GM19193 (cell line): ENCODE data around the gene HSPE1.

ENCODE experiments used
- POLR2A ChIP-seq: IDR thresholded peaks from 4 replicates; pipeline ENCODE4 v1.6.1; 2011; ENCODE audit not compliant: insufficient read depth, insufficient read length; ENCODE audit errors: extremely low read depth

Gene HSPE1

DNA sequence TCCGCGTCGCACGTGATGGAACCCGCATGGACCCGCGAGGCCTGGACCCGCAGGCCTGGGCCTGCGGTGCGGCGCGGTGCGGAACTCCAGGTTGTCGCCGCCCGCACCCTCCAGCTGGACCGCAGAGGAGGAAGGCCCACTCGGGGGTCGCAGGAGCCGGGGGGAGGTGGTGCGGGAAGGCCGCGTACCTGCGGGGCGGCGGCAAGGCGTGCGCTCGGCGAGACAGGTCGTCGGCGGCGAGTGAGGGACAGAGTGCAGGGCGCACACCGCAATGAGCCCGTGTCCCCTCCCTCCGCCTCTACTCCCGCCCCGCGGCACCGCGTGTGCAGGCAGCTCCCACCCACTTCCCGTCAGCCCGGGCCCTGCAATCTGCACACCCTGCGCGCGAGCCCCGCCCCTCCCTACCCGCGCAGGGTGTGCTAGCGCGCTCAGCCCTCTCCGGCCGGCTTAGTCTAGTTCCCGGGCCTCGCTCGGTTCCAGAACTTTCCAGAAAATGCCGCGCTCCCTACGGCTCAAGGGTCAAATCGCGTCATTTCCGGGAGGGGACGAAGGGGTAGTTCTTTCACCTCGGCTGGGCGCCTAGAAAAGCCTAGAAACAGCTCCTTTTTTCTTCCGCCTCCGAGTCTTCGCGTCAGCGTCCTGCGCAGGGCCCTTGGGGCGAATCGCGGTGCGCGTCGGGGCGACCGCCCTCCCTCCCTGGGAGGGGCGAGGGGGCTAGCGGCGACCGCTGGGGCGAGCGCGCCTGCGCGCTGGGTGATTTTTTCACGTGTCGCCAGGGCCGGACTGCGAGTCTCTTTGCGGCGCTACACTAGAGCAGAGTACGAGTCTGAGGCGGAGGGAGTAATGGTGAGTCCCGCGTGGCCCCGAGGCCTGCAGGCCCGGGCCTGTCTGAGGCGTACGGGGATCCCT is at the start of gene HSPE1, which contains the start of gene HSPD1:
TSS of gene HSPE1 (plus strand) at position 786 of the 909 bp plus-strand sequence. CDS start at position 844, 58 bp downstream.
TSS of gene HSPD1 (minus strand) at position 247 of the 909 bp plus-strand sequence. CDS start 992 bp downstream, outside the sequence.
- peak; percentile 91 for TF ChIP-seq POLR2A

DNA sequence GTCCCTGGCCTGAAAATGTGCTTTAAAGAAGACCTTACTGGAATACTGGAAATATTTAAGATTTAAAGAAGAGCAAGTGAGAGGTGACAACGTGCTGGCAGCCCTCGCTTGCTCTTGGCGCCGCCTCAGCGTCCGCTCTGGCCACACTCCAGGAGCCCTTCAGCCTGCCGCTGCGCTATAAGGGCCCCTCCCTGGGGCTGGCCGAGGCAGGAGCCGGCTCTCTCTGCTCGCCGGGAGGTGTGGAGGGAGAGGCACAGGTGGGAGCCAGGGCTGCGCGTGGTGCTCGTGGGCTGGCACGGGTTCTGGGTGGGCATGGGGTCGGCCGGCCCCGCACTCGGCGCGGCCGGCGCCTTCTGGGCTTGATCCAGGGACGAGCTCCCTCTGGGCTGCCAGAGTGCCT is 49.7 kb upstream of the HSPE1 start:
- TF ChIP-seq POLR2A: no peak

DNA sequence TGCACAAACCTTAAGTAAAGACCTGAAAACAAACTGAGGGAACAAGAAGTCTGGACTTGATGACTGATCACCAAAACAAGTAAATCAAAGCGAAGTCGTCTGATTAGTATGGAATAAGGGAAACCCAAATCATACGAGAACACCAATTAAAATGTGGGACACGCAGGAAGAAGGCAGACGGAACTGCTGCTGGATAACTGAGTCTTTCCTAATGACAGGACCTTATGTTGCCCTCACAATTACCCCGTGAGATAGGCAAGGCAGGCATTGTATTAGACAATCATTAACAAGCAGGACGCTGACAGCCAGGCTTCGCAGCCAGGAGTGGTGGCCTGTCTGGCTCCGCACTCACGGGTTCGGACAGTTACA is 47.4 kb upstream of the HSPE1 start:
- no peak for TF ChIP-seq POLR2A

DNA sequence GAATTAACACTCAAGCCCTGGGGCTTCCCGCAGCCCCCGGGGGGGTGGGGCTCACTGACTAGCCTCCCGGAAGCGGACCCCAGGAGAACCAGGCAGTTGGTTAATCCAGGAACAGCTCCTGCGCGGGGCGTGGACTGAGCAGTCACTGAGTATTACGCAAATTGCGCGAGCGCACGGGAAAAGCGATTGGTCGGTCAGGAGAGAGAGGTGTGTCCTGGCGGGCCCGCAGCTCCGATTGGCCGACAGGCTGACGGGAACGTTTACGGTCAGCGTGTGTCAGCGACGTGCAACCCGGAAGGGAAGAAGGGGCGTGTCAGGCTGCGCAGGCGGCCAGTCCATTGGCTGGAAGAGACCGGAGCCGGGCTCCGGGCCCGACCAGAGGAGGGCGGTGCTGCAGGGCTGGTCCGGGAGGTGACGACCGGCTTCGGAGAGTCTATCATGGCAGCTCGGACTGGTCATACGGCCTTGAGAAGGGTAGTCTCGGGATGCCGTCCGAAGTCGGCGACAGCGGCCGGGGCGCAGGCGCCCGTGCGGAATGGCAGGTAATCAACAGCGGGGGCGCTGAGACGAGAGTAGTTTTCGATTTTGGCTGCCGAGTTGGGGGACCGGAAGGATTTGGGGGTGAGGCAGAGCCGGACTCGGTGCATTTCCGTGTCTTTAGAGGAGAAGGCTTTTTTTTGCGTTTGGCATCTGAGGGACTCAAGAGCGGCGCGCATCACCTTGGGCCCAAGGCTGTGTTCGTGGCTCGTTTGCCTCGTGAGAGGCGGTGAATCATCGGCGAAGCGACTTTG is 46.9 kb upstream of the HSPE1 start, which contains the start of gene COQ10B:
TSS of gene COQ10B (plus strand) at position 430 of the 791 bp plus-strand sequence. CDS start at position 439, 9 bp downstream.
- TF ChIP-seq POLR2A: peak; percentile 92

DNA sequence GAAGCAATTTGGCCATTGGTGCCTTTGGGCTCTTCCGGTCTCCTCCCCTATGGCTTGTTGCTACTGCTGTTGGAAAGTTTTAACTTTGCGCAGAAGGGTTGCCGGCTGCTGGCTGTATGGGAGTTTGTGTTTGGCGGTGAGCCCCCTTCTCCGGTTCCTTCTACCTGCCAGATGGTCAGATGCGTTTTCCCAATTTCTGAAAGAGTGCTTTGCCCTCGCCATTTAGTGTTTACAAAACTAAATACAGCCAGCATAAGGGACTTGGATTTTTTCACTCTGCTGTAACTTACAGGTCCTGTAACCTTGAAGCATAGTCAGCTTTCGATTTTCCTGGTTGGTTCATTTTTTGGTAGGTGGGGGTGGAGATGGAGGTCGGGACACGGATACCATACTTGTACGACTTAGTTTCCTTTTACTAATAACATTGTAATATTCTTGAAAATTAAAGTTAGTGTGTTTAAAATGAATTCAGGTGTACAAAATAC is 46.2 kb upstream of the HSPE1 start:
- no peak for TF ChIP-seq POLR2A

DNA sequence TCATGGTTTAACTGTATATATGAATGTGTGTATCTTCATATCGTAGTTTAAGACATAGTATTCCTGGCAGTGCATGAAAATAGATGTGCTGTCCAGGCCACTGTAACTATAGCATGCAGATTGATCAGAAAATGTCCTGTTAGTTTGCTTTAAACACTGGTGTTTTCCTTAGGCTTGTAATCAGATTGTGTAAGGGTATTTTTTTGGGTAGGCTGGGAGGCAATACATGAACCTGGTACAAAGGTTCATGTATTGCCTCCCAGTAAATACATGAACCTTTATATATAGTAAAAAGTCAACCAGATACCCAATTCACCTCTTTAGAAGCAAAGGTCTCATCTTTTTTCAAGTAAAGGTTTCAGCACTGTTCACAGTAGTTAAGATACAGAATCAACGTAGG is 45.3 kb upstream of the HSPE1 start:
- TF ChIP-seq POLR2A: no peak

DNA sequence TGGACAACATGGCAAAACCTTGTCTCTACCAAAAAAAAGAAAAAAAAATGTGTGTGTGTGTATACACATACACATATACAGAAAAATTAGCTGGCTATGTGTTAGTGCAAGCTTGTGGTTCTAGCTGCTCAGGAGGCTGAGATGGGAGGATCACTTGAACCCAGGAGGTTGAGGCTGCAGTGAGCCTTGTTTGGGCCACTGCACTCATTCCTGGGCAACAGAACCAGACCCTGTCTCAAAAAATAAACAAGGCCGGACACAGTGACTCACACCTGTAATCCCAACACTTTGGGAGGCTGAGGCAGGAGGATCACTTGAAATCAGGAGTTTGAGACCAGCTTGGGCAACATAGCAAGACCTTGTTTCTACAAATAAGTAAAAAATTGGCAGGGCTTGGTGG is 44.8 kb upstream of the HSPE1 start:
- no peak for TF ChIP-seq POLR2A

DNA sequence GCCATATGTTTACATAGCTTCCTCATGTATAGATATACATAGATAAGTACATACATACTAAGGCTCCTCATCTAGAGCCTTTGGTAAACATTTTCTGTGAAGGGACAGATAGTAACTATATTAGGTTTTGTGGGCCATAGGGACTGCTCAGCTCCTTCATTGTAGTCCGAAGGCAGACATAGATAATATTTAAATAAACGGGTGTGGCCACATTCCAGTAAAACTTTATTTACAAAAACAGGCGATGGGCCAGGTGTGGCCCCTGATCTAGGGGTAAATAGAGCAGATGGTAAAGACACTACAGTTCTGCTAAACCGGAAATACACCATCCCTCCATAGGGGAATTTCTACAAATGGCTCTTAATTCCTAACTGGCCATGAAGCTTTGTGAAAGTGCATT is 39.5 kb upstream of the HSPE1 start:
- TF ChIP-seq POLR2A: no peak

DNA sequence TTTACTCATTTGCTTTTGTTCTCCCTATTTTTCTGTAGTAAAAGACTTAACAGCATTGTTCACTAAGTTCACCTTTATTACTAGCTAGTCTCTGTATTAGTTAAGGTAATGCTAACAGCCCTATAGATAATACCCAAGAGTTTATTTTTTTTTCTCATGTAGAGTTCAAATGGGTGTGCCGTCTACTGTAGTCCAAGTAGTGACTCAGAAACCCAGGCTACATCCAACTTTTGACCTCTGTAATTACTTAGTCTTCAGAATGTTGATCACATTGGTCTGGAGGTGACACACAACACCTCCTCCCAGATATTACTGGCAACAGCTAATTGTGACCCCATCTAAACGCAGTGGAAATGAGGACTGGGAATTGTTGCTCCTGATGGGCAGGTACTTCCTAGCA is 39.1 kb upstream of the HSPE1 start:
- TF ChIP-seq POLR2A: no peak

DNA sequence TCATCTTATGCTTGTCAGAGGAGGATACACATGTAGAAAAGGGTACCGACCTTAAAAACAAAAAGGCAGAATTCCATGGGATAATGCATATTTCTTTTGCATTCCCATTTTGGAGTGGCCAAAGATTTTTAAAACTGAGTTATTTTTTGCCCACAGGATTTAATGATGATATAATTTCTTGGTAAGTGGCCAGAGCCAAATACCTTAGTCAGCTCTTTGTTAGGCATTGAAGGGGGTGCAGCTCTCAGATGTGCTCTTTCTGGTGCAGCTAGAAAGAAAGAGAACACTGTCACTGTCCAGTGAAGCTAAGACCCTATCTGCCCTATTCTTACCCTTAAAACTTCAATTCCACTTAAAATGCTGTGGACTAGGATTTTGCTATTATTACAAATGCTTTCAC is 36.0 kb upstream of the HSPE1 start:
- TF ChIP-seq POLR2A: no peak

DNA sequence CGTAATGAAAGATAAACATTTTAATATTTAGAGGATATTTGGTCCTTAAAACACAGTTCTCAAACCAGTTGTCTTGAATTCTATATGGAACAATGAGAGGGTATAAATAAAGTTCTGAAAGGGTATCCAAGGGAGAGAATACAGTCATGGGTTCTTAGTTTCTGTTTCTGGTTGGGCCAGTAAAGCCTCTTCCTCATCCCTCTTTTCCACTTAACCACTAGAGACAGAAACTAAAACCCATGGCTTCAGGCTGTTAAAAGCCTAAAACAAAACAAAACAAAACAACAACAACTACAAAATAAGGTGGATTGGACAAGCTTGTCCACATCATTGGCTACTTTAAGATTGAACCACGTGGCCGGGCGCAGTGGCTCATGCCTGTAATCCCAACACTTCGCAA is 28.0 kb upstream of the HSPE1 start:
- no peak for TF ChIP-seq POLR2A

DNA sequence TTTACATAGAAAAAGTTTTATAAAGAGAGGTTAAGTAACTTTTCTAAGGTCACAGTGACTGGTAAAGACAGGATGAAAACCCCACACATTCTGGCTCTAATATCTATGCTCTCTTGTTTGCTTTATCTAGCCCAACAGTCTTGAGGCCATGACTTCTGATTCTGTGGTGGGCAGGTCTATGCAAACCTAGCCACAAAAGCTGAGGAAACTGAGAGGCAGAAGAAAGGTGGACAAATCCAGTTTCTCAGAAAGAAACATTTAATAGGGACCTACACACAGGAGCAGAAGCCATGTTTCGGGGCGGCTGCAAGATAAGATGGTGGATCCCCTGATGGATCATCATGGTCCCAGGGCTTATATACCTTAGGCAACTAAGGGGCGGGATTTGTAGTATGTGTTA is 22.4 kb upstream of the HSPE1 start:
- no peak for TF ChIP-seq POLR2A

DNA sequence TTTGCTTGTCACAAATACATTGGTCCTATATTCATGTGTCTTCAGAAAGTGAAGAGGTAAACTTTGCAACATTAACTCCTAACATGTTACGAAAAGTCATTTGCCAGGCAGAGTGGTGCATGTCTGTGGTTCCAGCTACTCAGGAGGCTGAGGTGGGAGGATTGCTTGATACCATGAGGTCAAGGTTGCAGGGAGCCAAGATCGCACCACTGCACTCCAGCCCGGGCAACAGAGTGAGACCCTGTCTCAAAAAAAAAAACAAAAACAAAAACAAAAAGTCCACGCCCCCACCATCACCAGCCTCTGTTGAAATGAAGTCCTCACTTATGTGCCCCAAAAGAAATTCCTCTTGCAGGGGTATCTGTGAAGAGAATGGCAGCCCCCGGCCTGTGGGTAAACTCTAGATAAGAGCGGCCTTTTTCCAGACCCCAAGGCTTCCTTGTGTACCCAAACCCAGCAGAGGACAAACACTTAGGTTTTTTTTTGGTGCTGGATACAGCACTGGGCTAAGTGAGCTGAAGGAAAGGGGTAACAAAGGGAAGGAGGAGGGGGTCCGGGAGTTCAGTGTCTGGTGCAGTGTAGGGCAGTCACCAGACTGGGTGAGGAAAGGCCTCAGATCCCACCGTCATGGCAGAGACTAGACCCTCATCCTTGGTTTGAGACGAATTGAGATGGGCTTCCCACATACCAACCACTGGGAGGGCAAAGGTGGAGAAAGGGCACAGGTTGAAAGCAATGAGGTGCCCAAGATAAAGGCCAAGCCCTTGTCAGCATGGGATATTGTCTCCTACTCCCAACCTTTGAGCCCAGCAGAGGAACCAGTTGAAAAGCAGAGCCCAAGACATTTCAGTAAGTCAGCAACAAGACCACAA is 19.8 kb upstream of the HSPE1 start:
- no peak for TF ChIP-seq POLR2A

DNA sequence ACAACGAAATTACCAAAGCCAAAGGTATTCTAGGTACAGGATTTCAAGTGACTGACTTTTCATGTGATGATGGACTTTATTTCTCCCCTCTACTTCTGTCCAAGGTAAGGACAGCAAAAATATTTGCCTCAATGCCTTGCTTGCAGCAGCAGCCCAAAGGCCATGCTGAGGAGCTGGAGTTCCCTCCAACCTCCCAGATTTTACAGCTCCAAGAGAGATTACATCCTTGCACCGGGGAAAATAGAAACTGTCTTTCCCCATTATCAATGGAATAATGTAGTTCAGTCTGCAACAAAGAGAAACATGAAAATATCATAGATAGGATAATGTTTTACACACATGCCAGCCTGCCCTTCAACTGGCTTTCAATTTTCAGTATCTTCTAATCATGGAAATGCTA is 14.0 kb upstream of the HSPE1 start:
- no peak for TF ChIP-seq POLR2A
